ENCODE data around the gene C6orf47. TPM values are rescaled to one million over a fixed set of nuclear protein-coding genes. Genes with fewer than 3 reads are reported as not detected.

C6orf47 gene
- total and polyA plus RNA-seq, 2 of the 13 experiments (the other 11 are each of a cell fraction or from before 2014, with no cell fraction given): 1.7 to 18.1 TPM

GRCh38 chr6:31664790-31665500 lies 4.4 kb upstream of the C6orf47 start, which contains the start of gene GPANK1 (continued):
- TF ChIP-seq, protein P1, sequence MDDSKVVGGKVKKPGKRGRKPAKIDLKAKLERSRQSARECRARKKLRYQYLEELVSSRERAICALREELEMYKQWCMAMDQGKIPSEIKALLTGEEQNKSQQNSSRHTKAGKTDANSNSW (CRISPR knock-in tag; IDR thresholded peaks at IDR 0.05; ENCODE audit: borderline replicate concordance): peak; percentile 89; the same call in 1 of the 2 replicates
- TF ChIP-seq EED (CRISPR knock-in tag; IDR thresholded peaks at IDR 0.05): peak; percentile 61; the same call in 1 of the 2 replicates
- no peak for TF ChIP-seq RARG (CRISPR knock-in tag; IDR thresholded peaks at IDR 0.05; ENCODE audit: low read depth)
- no peak; the same call in 1 of the 2 replicates for TF ChIP-seq GLI4 (CRISPR knock-in tag; IDR thresholded peaks at IDR 0.05; ENCODE audit: borderline replicate concordance)
- no peak for TF ChIP-seq GABPA (IDR thresholded peaks at IDR 0.05; ENCODE audit: low read depth, low read length)
- TF ChIP-seq GABPA (CRISPR knock-in tag; IDR thresholded peaks at IDR 0.05; ENCODE audit: low read depth): peak; percentile 63
- TF ChIP-seq, protein P2, sequence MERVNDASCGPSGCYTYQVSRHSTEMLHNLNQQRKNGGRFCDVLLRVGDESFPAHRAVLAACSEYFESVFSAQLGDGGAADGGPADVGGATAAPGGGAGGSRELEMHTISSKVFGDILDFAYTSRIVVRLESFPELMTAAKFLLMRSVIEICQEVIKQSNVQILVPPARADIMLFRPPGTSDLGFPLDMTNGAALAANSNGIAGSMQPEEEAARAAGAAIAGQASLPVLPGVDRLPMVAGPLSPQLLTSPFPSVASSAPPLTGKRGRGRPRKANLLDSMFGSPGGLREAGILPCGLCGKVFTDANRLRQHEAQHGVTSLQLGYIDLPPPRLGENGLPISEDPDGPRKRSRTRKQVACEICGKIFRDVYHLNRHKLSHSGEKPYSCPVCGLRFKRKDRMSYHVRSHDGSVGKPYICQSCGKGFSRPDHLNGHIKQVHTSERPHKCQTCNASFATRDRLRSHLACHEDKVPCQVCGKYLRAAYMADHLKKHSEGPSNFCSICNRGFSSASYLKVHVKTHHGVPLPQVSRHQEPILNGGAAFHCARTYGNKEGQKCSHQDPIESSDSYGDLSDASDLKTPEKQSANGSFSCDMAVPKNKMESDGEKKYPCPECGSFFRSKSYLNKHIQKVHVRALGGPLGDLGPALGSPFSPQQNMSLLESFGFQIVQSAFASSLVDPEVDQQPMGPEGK (CRISPR knock-in tag; IDR thresholded peaks at IDR 0.05): peak; percentile 80
- TF ChIP-seq FOSL2 (CRISPR knock-in tag; IDR thresholded peaks at IDR 0.05): no peak; the same call in none of the 2 replicates
- TF ChIP-seq ZNF230 (CRISPR knock-in tag; IDR thresholded peaks at IDR 0.05): 0 out of 2 replicates have a peak, but pooled peaks have one; percentile 20
- TF ChIP-seq ZMYM4 (CRISPR knock-in tag; IDR thresholded peaks at IDR 0.05): peak; percentile 31; the same call in 1 of the 2 replicates
- no peak for TF ChIP-seq SRSF9 (IDR thresholded peaks at IDR 0.05; ENCODE audit: borderline replicate concordance, insufficient read depth, low read depth, low read length, poor library complexity, severe bottlenecking)
- TF ChIP-seq, protein P3, sequence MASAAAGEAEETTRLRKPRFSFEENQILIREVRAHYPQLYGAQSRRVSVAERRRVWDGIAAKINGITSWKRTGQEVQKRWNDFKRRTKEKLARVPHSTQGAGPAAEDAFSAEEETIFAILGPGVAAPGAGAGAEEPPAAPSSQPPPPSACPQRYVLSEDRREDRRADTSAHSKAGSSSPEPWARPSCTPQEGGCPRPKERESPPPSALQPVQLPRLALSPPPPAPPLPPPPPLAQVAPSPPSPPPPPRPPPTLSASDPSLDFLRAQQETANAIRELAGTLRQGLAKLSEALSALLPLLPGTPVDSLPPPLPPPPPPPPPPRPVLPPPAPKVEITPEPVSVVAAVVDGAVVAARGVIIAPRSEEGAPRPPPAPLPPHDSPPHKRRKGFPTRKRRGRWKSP (CRISPR knock-in tag; IDR thresholded peaks at IDR 0.05): peak; percentile 50
- TF ChIP-seq SIN3A (IDR thresholded peaks at IDR 0.05; ENCODE audit: borderline replicate concordance, low read depth, low read length): peak; percentile 81
- TF ChIP-seq ZNF20 (CRISPR knock-in tag; IDR thresholded peaks at IDR 0.05): no peak
- no peak for TF ChIP-seq ZNF3 (CRISPR knock-in tag; IDR thresholded peaks at IDR 0.05)
- peak; percentile 75 for TF ChIP-seq SALL1 (CRISPR knock-in tag; IDR thresholded peaks at IDR 0.05)
- TF ChIP-seq ZNF780A (CRISPR knock-in tag; IDR thresholded peaks at IDR 0.05): peak; percentile 53; the same call in 1 of the 2 replicates
- peak; percentile 18; the same call in 1 of the 2 replicates for TF ChIP-seq NFKB2 (CRISPR knock-in tag; IDR thresholded peaks at IDR 0.05; ENCODE audit: borderline replicate concordance)
- peak; percentile 70; the same call in 1 of the 2 replicates for TF ChIP-seq PRDM15 (CRISPR knock-in tag; IDR thresholded peaks at IDR 0.05)
- TF ChIP-seq SATB2 (CRISPR knock-in tag; IDR thresholded peaks at IDR 0.05): no peak
- TF ChIP-seq MED13 (CRISPR knock-in tag; IDR thresholded peaks at IDR 0.05): peak; percentile 36; the same call in 1 of the 2 replicates
- no peak for TF ChIP-seq MAFK (conservative IDR thresholded peaks at IDR 0.05 in 1 of 2, IDR thresholded peaks at IDR 0.05 in 1 of 2; ENCODE audit: low read length in 2 of 2)
- TF ChIP-seq ZFP36 (IDR thresholded peaks at IDR 0.05; ENCODE audit: borderline replicate concordance, low read depth, low read length, partially characterized antibody): no peak
- TF ChIP-seq NR3C1 (CRISPR knock-in tag; IDR thresholded peaks at IDR 0.05): no peak

Measured in HepG2 (cell line).